Brain microvascular endothelial cell (primary cell): ENCODE data around the gene NCLN.

Source experiments
- DNase-seq: peaks from one replicate; pipeline ENCODE4 v3.0.0-alpha.2; 2020
- H3K27ac ChIP-seq: fragments of 250-450 bp; sonication (Bioruptor Pico); 2 replicates; pipeline ENCODE4 v1.5.1; 2020; ENCODE audit warnings: mild to moderate bottlenecking, moderate library complexity
- H3K27me3 ChIP-seq: fragments of 250-450 bp; sonication (Bioruptor Pico); replicated peaks from 2 replicates; pipeline ENCODE4 v1.5.1; 2020; ENCODE audit warnings: mild to moderate bottlenecking
- H3K36me3 ChIP-seq: fragments of 250-450 bp; sonication (Bioruptor Pico); replicated peaks from 2 replicates; pipeline ENCODE4 v1.5.1; 2020; ENCODE audit warnings: mild to moderate bottlenecking
- H3K4me3 ChIP-seq: 2 replicates; pipeline ENCODE4 v1.5.1; 2011; ENCODE audit warnings: low read depth, mild to moderate bottlenecking, control low read depth, low read length, moderate library complexity
- CTCF ChIP-seq: IDR thresholded peaks from 2 replicates; pipeline ENCODE4 v1.5.1; 2011; ENCODE audit warnings: low read depth, mild to moderate bottlenecking, moderate library complexity, low read length, control low read depth, inconsistent platforms; ENCODE audit errors: missing control alignments
- in situ Hi-C: cut with HindIII; loops from 2 replicates; pipeline ENCODE4 v1.10.0; 2017; ENCODE audit warnings: low sequenced_read_pairs, low pct_ligation_motif_present

NCLN gene, protein sequence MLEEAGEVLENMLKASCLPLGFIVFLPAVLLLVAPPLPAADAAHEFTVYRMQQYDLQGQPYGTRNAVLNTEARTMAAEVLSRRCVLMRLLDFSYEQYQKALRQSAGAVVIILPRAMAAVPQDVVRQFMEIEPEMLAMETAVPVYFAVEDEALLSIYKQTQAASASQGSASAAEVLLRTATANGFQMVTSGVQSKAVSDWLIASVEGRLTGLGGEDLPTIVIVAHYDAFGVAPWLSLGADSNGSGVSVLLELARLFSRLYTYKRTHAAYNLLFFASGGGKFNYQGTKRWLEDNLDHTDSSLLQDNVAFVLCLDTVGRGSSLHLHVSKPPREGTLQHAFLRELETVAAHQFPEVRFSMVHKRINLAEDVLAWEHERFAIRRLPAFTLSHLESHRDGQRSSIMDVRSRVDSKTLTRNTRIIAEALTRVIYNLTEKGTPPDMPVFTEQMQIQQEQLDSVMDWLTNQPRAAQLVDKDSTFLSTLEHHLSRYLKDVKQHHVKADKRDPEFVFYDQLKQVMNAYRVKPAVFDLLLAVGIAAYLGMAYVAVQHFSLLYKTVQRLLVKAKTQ

DNA sequence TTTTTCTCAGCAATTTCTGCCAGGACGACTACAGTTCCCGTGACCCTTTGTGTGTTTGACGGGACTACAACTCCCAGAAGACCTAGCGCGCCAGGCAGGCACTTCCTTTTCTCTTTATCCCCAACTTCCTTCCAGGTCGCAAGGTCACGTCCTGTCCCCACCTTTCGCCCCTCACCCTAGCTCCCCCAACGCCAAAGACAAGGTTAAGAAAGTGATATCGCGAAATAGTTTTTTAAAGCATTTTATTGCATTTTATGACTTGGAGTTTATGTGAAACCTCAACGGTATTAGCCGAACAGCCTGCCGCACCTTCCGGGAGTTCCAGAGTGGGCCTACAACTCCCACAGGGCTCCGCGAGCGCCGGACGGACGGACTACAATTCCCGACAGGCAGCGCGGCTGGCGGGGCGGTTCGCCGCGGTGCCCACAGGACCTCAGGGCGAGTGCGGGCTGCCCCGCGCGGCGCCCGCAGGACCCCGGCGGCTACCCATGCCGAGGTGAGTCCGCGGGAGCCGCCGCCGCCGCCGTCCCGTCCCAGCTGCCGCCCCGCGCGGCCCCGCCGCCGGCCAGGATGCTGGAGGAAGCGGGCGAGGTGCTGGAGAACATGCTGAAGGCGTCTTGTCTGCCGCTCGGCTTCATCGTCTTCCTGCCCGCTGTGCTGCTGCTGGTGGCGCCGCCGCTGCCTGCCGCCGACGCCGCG lies at the start of gene NCLN:
NCLN (plus strand) TSS at position 470 of the 699 bp plus-strand sequence; CDS start at position 571, 101 bp downstream.
- TF ChIP-seq CTCF, result no peak
- peak; percentile 91 for DNase-seq
- Histone ChIP-seq H3K36me3 (no peaks in the 10 kb centered on the region), H3K4me3 (peak within 1 kb of the TSS; percentile 88), H3K27me3 (no peaks in the 10 kb centered on the region), H3K27ac (peak within 1 kb of the TSS; percentile 26)
- in situ Hi-C loops, result no loop called here

DNA sequence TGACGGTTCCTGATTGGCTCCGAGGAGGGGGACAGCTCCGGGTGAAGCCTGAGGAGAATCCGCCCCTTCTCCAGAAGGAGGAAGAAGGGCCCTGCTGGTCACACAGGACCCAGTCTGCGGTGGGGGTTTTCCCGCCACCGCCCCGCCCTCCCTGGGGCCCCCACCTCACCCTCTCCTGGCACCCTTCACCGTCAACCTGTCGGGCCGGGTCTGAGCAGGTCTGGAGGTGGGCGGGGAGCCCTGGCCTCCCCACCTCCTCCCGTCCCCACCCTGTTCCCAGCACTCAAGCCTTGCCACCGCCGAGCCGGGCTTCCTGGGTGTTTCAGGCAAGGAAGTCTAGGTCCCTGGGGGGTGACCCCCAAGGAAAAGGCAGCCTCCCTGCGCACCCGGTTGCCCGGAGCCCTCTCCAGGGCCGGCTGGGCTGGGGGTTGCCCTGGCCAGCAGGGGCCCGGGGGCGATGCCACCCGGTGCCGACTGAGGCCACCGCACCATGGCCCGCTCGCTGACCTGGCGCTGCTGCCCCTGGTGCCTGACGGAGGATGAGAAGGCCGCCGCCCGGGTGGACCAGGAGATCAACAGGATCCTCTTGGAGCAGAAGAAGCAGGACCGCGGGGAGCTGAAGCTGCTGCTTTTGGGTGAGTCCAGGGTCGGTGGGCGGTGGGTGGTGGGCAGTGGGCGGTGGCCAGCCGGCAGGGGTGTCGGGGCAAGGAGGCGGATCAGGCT lies 49.6 kb upstream of the NCLN start, which contains the start of gene GNA15:
GNA15 (plus strand) TSS at position 73 of the 723 bp plus-strand sequence; CDS start at position 491, 418 bp downstream.
- Histone ChIP-seq H3K4me3 (no peak within 1 kb of the TSS), H3K36me3 (no peaks in the 10 kb centered on the region), H3K27me3 (no peaks in the 10 kb centered on the region), H3K27ac (no peak within 1 kb of the TSS)
- no peak for TF ChIP-seq CTCF
- in situ Hi-C loops, result no loop called here
- DNase-seq, result no peak

DNA sequence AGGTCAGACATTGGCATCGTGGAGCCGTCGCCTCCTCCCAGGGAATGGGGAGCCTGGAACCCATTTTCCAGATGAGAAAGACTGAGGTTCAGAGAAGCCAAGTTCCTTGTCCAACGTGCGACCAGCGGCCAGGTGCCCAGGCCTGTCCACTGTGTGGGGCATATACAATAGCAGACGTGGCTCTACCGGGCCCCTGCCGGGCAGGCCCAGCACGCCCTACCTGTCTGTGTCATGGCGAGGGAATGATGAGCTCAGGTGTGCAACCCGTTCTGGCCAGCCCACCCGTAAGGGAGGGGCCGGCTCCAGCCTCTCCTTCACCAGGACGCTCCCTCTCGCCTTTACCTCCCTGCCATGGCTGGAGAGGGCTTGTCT lies 49.1 kb upstream of the NCLN start:
- no peak for TF ChIP-seq CTCF
- no peak overlapping the region for H3K27ac ChIP-seq
- in situ Hi-C loops, result no loop called here
- no peak for DNase-seq
- no peaks in the 10 kb centered on the region for H3K27me3 ChIP-seq
- H3K36me3 ChIP-seq, result no peaks in the 10 kb centered on the region
- no peak overlapping the region for H3K4me3 ChIP-seq

- in situ Hi-C loops, result no loop called here
- no peak for TF ChIP-seq CTCF
- Histone ChIP-seq H3K4me3 (no peak overlapping the region), H3K27ac (no peak overlapping the region), H3K27me3 (no peaks in the 10 kb centered on the region), H3K36me3 (no peaks in the 10 kb centered on the region)
- DNase-seq, result no peak
Measured at GRCh38 chr19:3137119-3137518, 48.6 kb upstream of the NCLN start.

- in situ Hi-C loops, result no loop called here
- no peaks in the 10 kb centered on the region for H3K27me3 ChIP-seq
Measured at GRCh38 chr19:3138268-3138667, 47.5 kb upstream of the NCLN start.

More at GRCh38 chr19:3138268-3138667, 47.5 kb upstream of the NCLN start:
- TF ChIP-seq CTCF, result no peak
- DNase-seq, result no peak
- no peaks in the 10 kb centered on the region for H3K36me3 ChIP-seq
- no peak overlapping the region for H3K4me3 ChIP-seq
- H3K27ac ChIP-seq, result no peak overlapping the region
